HG03108 (cell line): ENCODE data around the gene HAND2.

Source experiments
- ATAC-seq: cut with Tn5 transposase; IDR thresholded peaks from one replicate; pipeline ENCODE4 v1.9.1; 2021; ENCODE audit warnings: moderate library complexity; ENCODE audit not compliant: unreplicated experiment

HAND2 gene

DNA sequence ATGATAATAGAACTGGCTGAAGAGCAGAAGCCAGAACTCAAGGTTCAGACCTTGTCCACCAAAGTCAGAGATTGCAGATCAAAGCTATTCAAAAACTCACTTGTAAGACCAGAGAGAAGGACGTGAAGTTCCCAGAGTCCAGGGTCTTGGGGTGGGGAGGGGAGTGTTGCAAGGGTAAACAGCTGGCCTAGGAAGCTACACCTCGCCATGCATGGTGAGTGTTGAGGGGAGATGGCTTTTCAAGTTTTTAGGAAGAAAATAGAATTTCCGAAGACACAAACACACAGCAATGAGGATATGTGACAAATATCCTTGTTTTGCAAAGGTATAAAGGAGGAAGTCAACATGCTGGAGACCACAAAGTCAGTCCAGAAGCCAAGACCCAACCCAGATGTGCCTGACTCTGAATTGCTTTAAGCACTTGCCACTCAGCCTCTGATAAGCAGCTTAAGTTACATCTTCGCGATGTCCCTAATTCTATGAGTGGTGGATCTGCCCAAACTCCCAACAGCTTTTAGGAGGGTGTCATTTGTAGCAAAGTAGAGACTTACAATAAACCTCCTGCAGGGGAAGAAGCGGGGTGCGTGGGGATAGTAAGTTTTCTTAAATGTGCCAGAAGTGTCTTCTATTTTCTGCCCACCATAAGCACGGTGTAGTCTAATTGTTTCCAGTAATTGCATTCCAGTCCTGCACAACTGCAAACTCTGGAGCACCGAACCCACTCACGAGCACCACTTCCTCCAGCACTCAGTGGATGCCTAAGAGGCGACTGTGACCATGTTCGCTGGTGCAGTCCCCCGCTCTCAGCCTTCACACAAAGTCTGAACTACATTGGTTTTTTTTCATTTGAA lies 26.5 kb downstream of the HAND2 start:
- ATAC-seq: no peak

- no peak for ATAC-seq
These were observed 27.7 kb downstream of the HAND2 start for GRCh38 chr4:173502282-173502681.

- ATAC-seq: no peak
These were observed 28.4 kb downstream of the HAND2 start for GRCh38 chr4:173501592-173502150.

- no peak for ATAC-seq
These were observed 29.0 kb downstream of the HAND2 start for GRCh38 chr4:173500841-173501591.

DNA sequence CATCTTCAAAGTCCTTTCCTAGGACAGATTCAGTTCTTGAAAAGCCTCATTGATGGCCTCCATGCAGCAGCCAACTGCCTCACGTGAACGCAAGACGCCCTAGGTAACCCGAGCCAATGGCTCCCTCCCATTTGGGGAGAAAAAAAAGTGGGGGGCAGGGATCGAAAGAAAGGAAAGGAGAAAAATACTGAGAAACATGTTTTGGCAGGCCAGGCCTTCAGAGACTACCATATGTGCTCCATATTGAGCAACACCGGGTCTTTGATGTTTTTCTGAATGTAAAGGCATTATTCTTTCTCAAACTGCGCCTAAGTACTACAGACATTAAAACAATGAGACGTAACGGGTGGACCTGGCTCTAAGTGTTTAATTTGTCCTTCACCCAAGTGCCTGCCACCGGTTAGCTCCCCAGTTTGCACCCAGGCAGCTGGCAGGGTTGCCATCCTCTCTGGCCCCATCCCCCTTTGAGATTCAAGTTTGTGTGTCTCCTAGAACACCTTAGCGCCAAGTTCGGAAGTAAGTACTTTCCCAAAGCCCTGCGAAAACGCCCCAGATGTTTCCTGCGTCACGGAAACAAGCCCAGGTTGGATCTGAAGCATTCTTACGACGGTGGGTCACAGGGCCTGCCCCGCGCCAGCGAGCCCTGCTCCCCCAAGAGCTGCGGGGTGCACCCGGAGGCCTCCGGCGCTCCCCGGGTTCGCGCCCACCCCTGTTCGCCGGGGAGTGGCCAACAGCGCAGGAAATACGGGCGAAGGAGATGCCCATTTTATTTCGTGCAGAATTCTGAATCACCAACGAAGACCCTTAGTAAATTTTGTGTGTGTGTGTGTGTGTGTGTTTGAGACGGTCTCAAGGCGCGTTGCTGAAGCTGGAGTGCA lies 30.1 kb downstream of the HAND2 start:
- ATAC-seq: no peak

DNA sequence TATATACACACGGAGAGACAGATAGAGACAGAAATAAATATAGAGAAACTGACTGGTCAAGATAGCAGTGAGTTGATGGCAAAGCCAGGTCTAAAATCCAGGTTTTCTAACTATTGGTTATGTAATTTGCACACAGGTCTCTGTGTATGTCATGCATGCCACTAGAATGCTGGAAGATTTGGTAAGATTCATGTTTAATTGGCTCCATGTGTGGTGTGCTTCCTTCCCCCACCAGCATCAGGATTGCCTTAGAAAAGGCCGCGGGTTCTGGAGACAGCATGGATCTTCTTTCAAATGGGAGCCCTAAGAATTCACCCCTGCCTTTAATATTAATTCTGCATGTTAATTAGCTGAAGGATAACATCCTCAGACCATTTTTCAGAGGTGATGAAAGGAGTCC lies 31.3 kb downstream of the HAND2 start:
- ATAC-seq: no peak

DNA sequence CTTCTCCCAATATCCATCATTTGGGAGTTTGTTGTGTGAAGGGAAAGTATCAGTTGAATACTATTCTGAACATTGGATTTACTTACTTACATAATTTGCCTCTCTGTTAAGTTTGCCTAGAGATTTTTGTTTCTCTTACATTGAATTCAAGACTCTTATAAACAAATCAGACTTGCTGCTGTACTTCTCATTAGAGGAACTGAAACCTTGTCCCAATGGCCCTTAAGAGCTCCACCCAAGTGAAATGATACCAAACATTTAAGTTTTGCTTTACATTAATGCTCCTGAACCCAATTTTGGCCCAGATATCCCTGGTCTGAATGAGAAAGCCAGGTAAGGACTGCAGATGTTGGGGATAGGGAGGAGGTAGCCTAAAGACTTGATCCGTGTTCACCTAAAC lies 32.0 kb downstream of the HAND2 start:
- ATAC-seq: peak; percentile 40

GRCh38 chr4:173494013-173494970 lies 35.7 kb downstream of the HAND2 start:
- peak; percentile 95 for ATAC-seq

DNA sequence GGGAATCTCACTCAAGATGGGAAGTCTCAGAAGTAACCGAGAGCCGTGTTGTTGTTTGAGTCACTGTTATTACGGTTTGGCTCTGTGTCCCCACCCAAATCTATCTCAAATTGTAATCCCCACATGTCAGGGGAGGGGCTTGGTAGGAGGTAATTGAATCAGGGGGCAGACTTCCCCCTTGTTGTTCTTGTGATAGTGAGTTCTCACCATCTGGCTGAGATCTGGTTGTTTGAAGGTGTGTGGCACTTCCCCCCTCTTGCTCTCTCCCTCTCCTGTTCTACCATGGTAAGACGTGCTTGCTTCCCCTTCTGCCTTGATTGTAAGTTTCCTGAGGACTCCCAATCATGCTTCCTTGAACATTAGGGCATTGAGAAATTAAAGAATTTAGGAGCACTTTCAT lies 37.0 kb downstream of the HAND2 start:
- ATAC-seq: no peak

DNA sequence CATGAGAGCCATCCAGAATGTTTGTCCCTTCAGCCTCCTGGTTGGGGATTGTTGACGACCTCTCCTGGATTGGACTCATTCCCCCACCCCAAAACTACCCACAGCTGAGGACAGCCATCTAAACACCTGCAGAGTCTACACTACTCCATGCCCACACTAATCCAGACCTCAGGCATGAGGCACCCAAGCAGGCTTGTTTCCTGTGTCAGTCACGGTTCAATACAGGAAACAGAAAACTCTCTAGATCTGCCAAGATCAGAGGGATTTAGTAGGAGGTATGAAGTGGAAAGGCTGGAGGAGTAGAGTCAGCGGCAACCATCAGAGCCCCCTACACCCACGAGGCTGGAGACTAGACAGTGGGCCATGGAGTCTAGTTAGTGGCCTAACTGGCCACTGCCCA lies 37.7 kb downstream of the HAND2 start:
- no peak for ATAC-seq

- ATAC-seq: no peak
These were observed 39.1 kb downstream of the HAND2 start for GRCh38 chr4:173490817-173491528.

DNA sequence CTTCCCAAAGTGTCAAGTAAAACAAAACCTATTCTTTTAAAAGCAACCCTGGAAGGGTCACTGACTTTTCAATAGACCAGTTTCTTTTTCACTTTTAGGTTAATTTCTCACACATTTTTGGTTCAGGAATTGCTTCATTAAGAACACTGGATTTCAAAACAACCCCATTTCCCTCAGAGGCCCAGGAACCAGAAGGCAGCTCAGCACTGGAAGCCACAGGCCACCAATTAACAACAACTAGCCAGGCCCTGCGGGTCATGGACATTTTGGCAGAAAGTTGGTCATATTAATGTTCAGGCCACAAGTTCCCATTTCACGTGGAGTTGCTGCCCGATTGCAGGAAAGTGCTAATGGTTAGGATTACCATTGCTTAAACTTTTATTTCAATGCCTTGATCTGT lies 39.8 kb downstream of the HAND2 start:
- ATAC-seq: no peak

GRCh38 chr4:173489514-173489913 lies 40.5 kb downstream of the HAND2 start:
- ATAC-seq: no peak

DNA sequence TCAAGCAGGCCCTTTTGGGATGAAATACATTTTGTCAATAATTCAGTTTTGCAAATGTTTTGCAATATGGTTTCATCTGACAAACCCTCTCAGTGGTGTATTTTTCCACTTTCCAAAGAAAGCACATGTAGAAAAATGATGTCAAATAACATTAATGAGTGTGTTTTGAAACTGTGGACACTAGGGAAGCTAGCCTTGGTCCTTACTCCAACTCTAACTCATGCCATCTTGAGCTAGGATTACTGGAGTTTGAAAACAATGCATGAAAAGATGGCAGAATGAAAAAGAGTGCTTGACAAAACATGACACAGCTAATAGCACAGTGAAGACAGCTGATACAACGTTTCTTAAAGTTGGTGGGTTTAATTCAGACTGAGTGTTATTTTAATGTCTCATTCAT lies 41.4 kb downstream of the HAND2 start:
- no peak for ATAC-seq

DNA sequence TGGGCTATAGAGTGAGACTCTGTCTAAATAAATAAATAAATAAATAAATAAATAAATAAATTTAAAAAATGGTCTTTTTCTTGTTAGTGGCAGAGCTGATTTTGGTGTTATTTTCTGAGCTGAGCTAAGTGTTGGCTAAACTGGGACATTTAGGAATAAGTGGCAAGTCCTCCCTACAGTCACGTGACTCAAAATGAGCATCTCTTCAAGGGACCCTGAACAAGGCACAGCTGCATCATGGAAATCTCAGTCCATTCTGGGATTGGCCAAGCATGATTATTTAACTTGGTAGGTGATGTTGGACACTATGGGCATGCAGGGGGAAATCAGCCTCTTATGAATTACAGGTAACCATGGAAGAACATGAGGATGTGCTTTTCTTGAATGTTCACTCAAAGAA lies 42.0 kb downstream of the HAND2 start:
- ATAC-seq: no peak

DNA sequence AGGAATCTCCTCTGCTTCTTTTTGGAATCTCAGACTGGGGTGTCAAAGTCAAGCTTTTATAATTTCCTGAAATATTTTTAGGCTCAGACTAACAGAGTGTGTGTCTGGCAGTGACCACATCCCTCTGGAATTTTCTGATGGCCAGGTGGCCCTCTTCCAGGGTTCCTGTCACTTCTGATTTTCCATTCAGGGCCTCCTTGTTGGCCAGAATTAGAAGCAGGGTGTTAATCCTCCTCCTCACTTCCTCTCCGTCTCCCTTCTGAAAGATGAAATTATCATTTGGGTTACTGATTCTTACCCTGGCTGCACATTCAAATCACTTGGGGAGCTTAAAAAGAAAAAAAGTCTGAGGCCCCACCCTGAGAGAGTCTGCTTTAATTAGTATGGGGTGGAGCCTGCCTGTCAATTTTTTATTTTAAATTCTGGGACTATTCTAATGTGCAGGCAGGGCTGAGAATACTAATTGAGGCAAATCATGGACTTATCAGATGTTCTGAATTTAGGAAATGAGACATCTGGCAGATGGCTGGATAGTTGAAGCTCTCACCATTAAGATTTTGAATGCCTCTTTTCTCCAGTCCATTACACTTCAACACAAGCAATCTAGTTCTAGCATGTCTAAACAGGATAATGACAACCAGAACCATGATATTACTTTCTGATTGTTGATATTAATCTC lies 43.2 kb downstream of the HAND2 start:
- ATAC-seq: no peak

GRCh38 chr4:173485164-173485563 lies 44.9 kb downstream of the HAND2 start:
- ATAC-seq: no peak

GRCh38 chr4:173482330-173482931 lies 47.6 kb downstream of the HAND2 start:
- ATAC-seq: no peak
